ENCODE results near the gene RSPH1.

Gene RSPH1

GRCh38 chr21:42455754-42456440 lies 40.1 kb downstream of the RSPH1 start:
- DNase-seq (ENCODE audit: low read depth): no peak
- no peak for TF ChIP-seq CTCF (IDR thresholded peaks at IDR 0.05; ENCODE audit: low read depth, low read length, missing control alignments)
- H3K4me3 ChIP-seq (ENCODE audit: low read depth, low read length): no peak overlapping the region

- no peak for DNase-seq (ENCODE audit: low read depth)
- H3K4me3 ChIP-seq (ENCODE audit: low read depth, low read length): no peak overlapping the region
- TF ChIP-seq CTCF (IDR thresholded peaks at IDR 0.05; ENCODE audit: low read depth, low read length, missing control alignments): no peak
These were observed 40.8 kb downstream of the RSPH1 start for GRCh38 chr21:42455196-42455595.

- no peak overlapping the region for H3K4me3 ChIP-seq (ENCODE audit: low read depth, low read length)
- no peak for TF ChIP-seq CTCF (IDR thresholded peaks at IDR 0.05; ENCODE audit: low read depth, low read length, missing control alignments)
- no peak for DNase-seq (ENCODE audit: low read depth)
These were observed 41.2 kb downstream of the RSPH1 start for GRCh38 chr21:42454786-42455185.

GRCh38 chr21:42453986-42454570 lies 41.9 kb downstream of the RSPH1 start:
- no peak for TF ChIP-seq CTCF (IDR thresholded peaks at IDR 0.05; ENCODE audit: low read depth, low read length, missing control alignments)
- H3K4me3 ChIP-seq (ENCODE audit: low read depth, low read length): no peak overlapping the region
- no peak for DNase-seq (ENCODE audit: low read depth)

GRCh38 chr21:42453224-42453985 lies 42.6 kb downstream of the RSPH1 start:
- H3K4me3 ChIP-seq (ENCODE audit: low read depth, low read length): no peak overlapping the region
- no peak for DNase-seq (ENCODE audit: low read depth)
- no peak for TF ChIP-seq CTCF (IDR thresholded peaks at IDR 0.05; ENCODE audit: low read depth, low read length, missing control alignments)

- no peak for TF ChIP-seq CTCF (IDR thresholded peaks at IDR 0.05; ENCODE audit: low read depth, low read length, missing control alignments)
- DNase-seq (ENCODE audit: low read depth): no peak
- no peak overlapping the region for H3K4me3 ChIP-seq (ENCODE audit: low read depth, low read length)
These were observed 43.4 kb downstream of the RSPH1 start for GRCh38 chr21:42452401-42453223.

Measured in GM12864 (cell line).